ENCODE measurements around the gene CCDC27.

GRCh38 chr1:3734602-3735001 is 17.6 kb upstream of the CCDC27 start:
- TF ChIP-seq CTCF (IDR thresholded peaks at IDR 0.05) = no peak
- no peak for TF ChIP-seq EP300 (IDR thresholded peaks at IDR 0.05)
